ENCODE data around the gene SPAM1.

GRCh38 chr7:123994449-123994848 lies 69.4 kb downstream of the SPAM1 start:
- TF ChIP-seq EZH2phosphoT487 (IDR thresholded peaks at IDR 0.05) (no peak), EZH2 (IDR thresholded peaks at IDR 0.05) (no peak)
- TF ChIP-seq, protein P1, sequence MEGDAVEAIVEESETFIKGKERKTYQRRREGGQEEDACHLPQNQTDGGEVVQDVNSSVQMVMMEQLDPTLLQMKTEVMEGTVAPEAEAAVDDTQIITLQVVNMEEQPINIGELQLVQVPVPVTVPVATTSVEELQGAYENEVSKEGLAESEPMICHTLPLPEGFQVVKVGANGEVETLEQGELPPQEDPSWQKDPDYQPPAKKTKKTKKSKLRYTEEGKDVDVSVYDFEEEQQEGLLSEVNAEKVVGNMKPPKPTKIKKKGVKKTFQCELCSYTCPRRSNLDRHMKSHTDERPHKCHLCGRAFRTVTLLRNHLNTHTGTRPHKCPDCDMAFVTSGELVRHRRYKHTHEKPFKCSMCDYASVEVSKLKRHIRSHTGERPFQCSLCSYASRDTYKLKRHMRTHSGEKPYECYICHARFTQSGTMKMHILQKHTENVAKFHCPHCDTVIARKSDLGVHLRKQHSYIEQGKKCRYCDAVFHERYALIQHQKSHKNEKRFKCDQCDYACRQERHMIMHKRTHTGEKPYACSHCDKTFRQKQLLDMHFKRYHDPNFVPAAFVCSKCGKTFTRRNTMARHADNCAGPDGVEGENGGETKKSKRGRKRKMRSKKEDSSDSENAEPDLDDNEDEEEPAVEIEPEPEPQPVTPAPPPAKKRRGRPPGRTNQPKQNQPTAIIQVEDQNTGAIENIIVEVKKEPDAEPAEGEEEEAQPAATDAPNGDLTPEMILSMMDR (IDR thresholded peaks at IDR 0.05) = no peak
